Measurements from ENCODE around the gene UNC93A.
"Not testable (repeated sequence)": the region's sequence is repeated elsewhere in the genome, so short reads cannot be mapped to it uniquely, and the experiment has no call there.

UNC93A gene

DNA sequence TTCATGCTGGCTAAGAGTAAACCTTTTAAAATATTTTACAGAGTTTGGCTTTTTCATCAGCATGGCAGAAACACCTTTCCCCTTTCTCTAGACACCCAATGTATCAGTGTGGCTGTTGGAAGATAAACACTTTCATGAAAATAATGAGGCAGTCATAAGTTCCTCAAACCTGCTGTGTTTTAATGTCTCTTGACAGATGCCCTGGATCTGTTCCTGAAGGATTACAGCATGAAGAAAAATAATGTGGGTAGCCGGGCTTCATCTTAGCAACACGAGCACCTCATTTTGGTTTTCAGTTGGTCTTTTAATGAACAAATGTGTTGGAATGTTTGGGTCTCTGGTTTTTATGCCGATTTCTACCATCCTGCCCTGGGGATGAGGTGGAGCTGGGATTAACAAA is 45.5 kb upstream of the UNC93A start:
- Histone ChIP-seq H3K9me3 (ENCODE audit: control extremely low read depth in 1 of 5, control insufficient read depth in 4 of 5, insufficient read depth in 2 of 5, low read depth in 1 of 5, low read length in 4 of 5) (no peaks in the 10 kb centered on the region), H3K4me3 (ENCODE audit: control insufficient read depth in 1 of 7, extremely low read depth in 1 of 7, insufficient read depth in 4 of 7, low read depth in 2 of 7, low read length in 6 of 7) (no peak overlapping the region), H3K36me3 (ENCODE audit: control insufficient read depth in 4 of 4, insufficient read depth in 4 of 4, low read length in 3 of 4) (no peaks in the 10 kb centered on the region), H3K27ac (ENCODE audit: insufficient read depth in 1 of 2, low read depth in 1 of 2, low read length in 2 of 2, poor library complexity in 1 of 2, severe bottlenecking in 2 of 2) (no peak overlapping the region), H3K4me1 (ENCODE audit: control extremely low read depth in 1 of 4, control insufficient read depth in 4 of 4, insufficient read depth in 4 of 4, low read length in 3 of 4) (no peaks in the 10 kb centered on the region), H3K27me3 (replicated peaks in 2 of 5; ENCODE audit: control insufficient read depth in 4 of 5, insufficient read depth in 5 of 5, low read length in 4 of 5) (peaks cover 0 to 21% (median 9%) of the 10 kb centered on the region in 5 experiments)
- POLR2A ChIA-PET: no interaction called here
- 96% methylated on average over 3 of the region's 3 CpGs for WGBS (ENCODE audit: insufficient coverage)
- no peak for DNase-seq
- CTCF ChIA-PET: no interaction called here

DNA sequence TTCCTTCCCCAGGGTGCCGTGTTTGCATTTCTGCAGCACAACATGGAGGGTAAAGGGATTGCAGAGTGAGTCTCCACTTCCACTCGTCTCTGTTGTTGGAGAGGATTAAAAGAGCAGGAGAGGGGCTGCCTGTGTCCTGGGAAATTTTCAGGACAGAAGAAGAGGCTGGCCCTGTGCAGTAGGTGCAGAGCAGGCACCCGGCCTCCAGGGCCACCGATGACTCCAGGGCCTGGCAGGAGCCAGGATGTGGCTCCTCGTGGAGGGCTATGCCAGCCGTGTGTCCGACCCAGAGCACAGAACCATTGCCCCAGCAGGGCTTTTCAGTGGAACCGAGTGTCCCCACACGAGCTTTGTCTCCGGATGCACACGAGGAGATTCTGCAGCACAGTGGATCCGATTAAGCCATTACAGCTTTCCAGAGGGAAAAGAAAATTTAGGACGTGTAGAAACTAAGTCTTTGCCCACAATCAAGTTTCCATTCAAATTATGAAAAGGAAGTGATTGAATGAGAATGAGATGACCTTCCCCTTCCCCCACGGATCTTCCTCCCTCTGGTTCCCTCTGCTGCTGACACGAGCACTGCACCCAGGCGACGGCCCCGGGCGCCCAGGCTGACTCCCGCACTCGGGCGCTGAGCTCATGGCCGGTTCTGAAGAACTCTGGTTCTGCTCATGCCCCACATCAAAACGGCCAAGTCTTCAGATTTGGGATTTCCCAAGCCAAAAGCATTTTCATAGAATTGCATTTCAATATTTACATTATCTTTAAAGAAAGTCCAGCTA is 43.1 kb upstream of the UNC93A start:
- H3K4me3 ChIP-seq (ENCODE audit: control insufficient read depth in 1 of 7, extremely low read depth in 1 of 7, insufficient read depth in 4 of 7, low read depth in 2 of 7, low read length in 6 of 7): no peak overlapping the region
- CTCF ChIA-PET: interaction anchor here (1.1 to 1.8 kb wide), 2 partner anchors 13 to 37 kb away, joined by 3 to 4 read pairs; no protein-coding TSS in a partner anchor
- no peaks in the 10 kb centered on the region for H3K4me1 ChIP-seq (ENCODE audit: control extremely low read depth in 1 of 4, control insufficient read depth in 4 of 4, insufficient read depth in 4 of 4, low read length in 3 of 4)
- POLR2A ChIA-PET: no interaction called here
- H3K36me3 ChIP-seq (ENCODE audit: control insufficient read depth in 4 of 4, insufficient read depth in 4 of 4, low read length in 3 of 4): no peaks in the 10 kb centered on the region
- no peak for DNase-seq
- H3K27me3 ChIP-seq (replicated peaks in 2 of 5; ENCODE audit: control insufficient read depth in 4 of 5, insufficient read depth in 5 of 5, low read length in 4 of 5): peaks cover 0 to 14% (median 9%) of the 10 kb centered on the region in 5 experiments
- H3K9me3 ChIP-seq (ENCODE audit: control extremely low read depth in 1 of 5, control insufficient read depth in 4 of 5, insufficient read depth in 2 of 5, low read depth in 1 of 5, low read length in 4 of 5): peaks cover 0 to 3% (median 0%) of the 10 kb centered on the region in 5 experiments
- no peak overlapping the region for H3K27ac ChIP-seq (ENCODE audit: insufficient read depth in 1 of 2, low read depth in 1 of 2, low read length in 2 of 2, poor library complexity in 1 of 2, severe bottlenecking in 2 of 2)
- WGBS (ENCODE audit: insufficient coverage): 78% methylated on average over 18 of the region's 24 CpGs

DNA sequence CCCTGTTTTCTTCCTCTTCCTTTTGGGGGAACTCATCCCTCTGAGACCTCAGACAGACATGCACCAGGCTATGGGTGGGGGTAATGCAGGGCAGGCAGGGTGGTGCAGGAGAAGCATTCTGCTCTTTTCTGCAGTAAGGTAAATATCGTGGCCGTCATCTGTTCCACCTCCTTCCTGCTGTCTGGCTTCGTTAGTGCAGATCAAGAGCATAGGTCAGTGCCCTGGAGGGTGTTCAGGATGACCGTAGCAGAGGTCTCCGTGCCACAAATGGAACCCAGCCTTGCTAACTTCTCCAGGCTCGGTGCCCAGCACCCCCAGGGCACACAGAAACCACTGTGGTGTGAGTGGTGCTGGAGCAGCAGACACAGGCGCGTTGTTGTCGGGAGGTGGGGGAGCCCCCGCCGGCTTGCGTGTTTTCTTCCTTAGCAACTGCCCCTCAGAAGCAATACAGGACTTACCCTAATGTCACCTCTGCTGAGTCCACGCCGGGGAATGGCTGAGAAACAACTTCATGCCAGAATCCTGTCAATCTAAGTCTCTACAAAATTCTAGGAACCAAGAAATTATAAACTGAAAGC is 42.1 kb upstream of the UNC93A start:
- H3K4me1 ChIP-seq (ENCODE audit: control extremely low read depth in 1 of 4, control insufficient read depth in 4 of 4, insufficient read depth in 4 of 4, low read length in 3 of 4); POLR2A ChIA-PET; CTCF ChIA-PET; H3K36me3 ChIP-seq (ENCODE audit: control insufficient read depth in 4 of 4, insufficient read depth in 4 of 4, low read length in 3 of 4); H3K4me3 ChIP-seq (ENCODE audit: control insufficient read depth in 1 of 7, extremely low read depth in 1 of 7, insufficient read depth in 4 of 7, low read depth in 2 of 7, low read length in 6 of 7); H3K27ac ChIP-seq (ENCODE audit: insufficient read depth in 1 of 2, low read depth in 1 of 2, low read length in 2 of 2, poor library complexity in 1 of 2, severe bottlenecking in 2 of 2); DNase-seq; H3K9me3 ChIP-seq (ENCODE audit: control extremely low read depth in 1 of 5, control insufficient read depth in 4 of 5, insufficient read depth in 2 of 5, low read depth in 1 of 5, low read length in 4 of 5): not testable (repeated sequence)
- H3K27me3 ChIP-seq (replicated peaks in 2 of 5; ENCODE audit: control insufficient read depth in 4 of 5, insufficient read depth in 5 of 5, low read length in 4 of 5): peaks cover 0 to 14% (median 9%) of the 10 kb centered on the region in 5 experiments
- WGBS (ENCODE audit: insufficient coverage): 78% methylated on average over 7 of the region's 14 CpGs

DNA sequence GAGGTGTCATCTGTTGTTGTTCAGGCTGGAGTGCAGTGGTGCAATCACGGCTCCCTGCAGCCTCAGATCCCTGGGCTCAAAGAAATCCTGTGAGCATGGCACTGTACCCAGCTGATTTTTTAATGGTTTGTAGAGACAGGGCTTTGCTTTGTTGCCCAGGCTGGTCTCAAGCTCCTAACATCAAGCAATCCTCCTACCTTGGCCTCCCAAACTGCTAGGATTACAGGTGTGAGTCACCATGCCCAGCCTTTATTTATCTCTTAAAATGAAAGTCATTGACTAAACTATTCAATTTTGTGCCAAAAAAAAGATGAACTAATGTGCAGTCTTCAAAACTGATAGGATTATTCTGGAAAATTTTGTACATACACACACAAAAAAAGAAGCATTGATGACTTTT is 38.8 kb upstream of the UNC93A start:
- DNase-seq: no peak
- H3K36me3 ChIP-seq (ENCODE audit: control insufficient read depth in 4 of 4, insufficient read depth in 4 of 4, low read length in 3 of 4): no peaks in the 10 kb centered on the region
- no peak overlapping the region for H3K4me3 ChIP-seq (ENCODE audit: control insufficient read depth in 1 of 7, extremely low read depth in 1 of 7, insufficient read depth in 4 of 7, low read depth in 2 of 7, low read length in 6 of 7)
- H3K4me1 ChIP-seq (ENCODE audit: control extremely low read depth in 1 of 4, control insufficient read depth in 4 of 4, insufficient read depth in 4 of 4, low read length in 3 of 4): no peaks in the 10 kb centered on the region
- CTCF ChIA-PET: no interaction called here
- H3K27ac ChIP-seq (ENCODE audit: insufficient read depth in 1 of 2, low read depth in 1 of 2, low read length in 2 of 2, poor library complexity in 1 of 2, severe bottlenecking in 2 of 2): no peak overlapping the region
- peaks cover 0 to 10% (median 3%) of the 10 kb centered on the region in 5 experiments for H3K27me3 ChIP-seq (replicated peaks in 2 of 5; ENCODE audit: control insufficient read depth in 4 of 5, insufficient read depth in 5 of 5, low read length in 4 of 5)
- WGBS (ENCODE audit: insufficient coverage): 100% methylated on average over 1 of the region's 1 CpG
- peaks cover 0 to 10% (median 3%) of the 10 kb centered on the region in 5 experiments for H3K9me3 ChIP-seq (ENCODE audit: control extremely low read depth in 1 of 5, control insufficient read depth in 4 of 5, insufficient read depth in 2 of 5, low read depth in 1 of 5, low read length in 4 of 5)
- POLR2A ChIA-PET: no interaction called here

DNA sequence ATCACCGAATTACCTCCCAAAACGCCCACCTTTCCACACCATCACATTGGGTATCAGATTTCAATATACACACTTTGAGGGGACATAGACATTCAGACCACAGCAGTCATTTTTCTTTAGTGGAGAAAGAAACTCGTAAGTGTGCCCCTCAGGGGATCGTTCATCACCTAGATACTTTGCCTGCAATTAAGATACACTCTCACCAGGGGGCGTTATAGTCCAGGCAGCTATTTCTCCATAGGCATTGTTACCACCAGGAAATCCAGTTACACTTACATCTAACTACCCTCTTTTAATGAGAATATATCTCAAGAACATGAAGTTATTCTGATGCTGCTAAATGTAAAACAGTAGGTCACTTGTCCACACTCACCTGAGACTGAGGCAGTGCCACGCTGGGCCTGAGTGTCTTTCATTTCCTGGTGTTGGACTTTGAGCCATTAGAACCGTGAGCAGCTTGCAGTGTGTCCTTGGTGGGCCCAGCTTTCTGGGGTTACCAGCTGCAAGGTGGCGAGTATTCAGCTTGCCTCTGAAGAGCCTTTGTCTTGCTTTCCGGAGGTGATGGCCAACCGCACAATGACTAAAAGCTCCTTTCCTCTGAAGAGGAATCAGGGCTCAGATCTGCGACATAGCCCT is 35.1 kb upstream of the UNC93A start:
- H3K4me1 ChIP-seq (ENCODE audit: control extremely low read depth in 1 of 4, control insufficient read depth in 4 of 4, insufficient read depth in 4 of 4, low read length in 3 of 4): no peaks in the 10 kb centered on the region
- no peak overlapping the region for H3K27ac ChIP-seq (ENCODE audit: insufficient read depth in 1 of 2, low read depth in 1 of 2, low read length in 2 of 2, poor library complexity in 1 of 2, severe bottlenecking in 2 of 2)
- H3K9me3 ChIP-seq (ENCODE audit: control extremely low read depth in 1 of 5, control insufficient read depth in 4 of 5, insufficient read depth in 2 of 5, low read depth in 1 of 5, low read length in 4 of 5): peaks cover 0 to 10% (median 3%) of the 10 kb centered on the region in 5 experiments
- POLR2A ChIA-PET: no interaction called here
- no peak for DNase-seq
- no peaks in the 10 kb centered on the region for H3K36me3 ChIP-seq (ENCODE audit: control insufficient read depth in 4 of 4, insufficient read depth in 4 of 4, low read length in 3 of 4)
- CTCF ChIA-PET: interaction anchor here (1.5 kb wide), 1 partner anchor 9 kb away, joined by 4 read pairs; no protein-coding TSS in a partner anchor
- no peak overlapping the region for H3K4me3 ChIP-seq (ENCODE audit: control insufficient read depth in 1 of 7, extremely low read depth in 1 of 7, insufficient read depth in 4 of 7, low read depth in 2 of 7, low read length in 6 of 7)
- H3K27me3 ChIP-seq (replicated peaks in 2 of 5; ENCODE audit: control insufficient read depth in 4 of 5, insufficient read depth in 5 of 5, low read length in 4 of 5): peaks cover 0 to 6% (median 2%) of the 10 kb centered on the region in 5 experiments
- WGBS (ENCODE audit: insufficient coverage): 97% methylated on average over 10 of the region's 11 CpGs

DNA sequence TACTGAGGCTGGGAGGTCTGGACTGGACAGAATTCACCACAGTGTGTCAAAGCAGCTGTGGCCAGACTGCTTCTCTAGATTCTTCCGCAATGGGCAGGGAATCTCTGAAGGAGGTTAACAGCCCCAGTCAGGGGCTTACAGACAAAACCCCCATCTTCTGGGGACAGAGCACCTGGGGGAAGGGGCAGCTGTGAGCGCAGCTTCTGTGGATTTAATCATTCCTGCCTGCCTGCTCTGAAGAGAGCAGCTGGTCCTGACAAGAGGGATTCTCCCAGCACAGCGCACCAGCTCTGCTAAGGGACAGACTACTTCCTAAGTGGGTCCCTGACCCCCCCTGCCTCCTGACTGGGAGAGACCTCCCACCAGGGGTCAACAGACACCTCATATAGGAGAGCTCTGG is 32.5 kb upstream of the UNC93A start:
- DNase-seq: no peak
- Histone ChIP-seq H3K9me3 (ENCODE audit: control extremely low read depth in 1 of 5, control insufficient read depth in 4 of 5, insufficient read depth in 2 of 5, low read depth in 1 of 5, low read length in 4 of 5) (peaks cover 0 to 7% (median 0%) of the 10 kb centered on the region in 5 experiments), H3K27ac (ENCODE audit: insufficient read depth in 1 of 2, low read depth in 1 of 2, low read length in 2 of 2, poor library complexity in 1 of 2, severe bottlenecking in 2 of 2) (no peak overlapping the region), H3K36me3 (ENCODE audit: control insufficient read depth in 4 of 4, insufficient read depth in 4 of 4, low read length in 3 of 4) (no peaks in the 10 kb centered on the region), H3K4me1 (ENCODE audit: control extremely low read depth in 1 of 4, control insufficient read depth in 4 of 4, insufficient read depth in 4 of 4, low read length in 3 of 4) (no peaks in the 10 kb centered on the region), H3K27me3 (replicated peaks in 2 of 5; ENCODE audit: control insufficient read depth in 4 of 5, insufficient read depth in 5 of 5, low read length in 4 of 5) (peaks cover 0 to 6% (median 2%) of the 10 kb centered on the region in 5 experiments), H3K4me3 (ENCODE audit: control insufficient read depth in 1 of 7, extremely low read depth in 1 of 7, insufficient read depth in 4 of 7, low read depth in 2 of 7, low read length in 6 of 7) (no peak overlapping the region)
- ChIA-PET POLR2A (no interaction called here), CTCF (interaction anchor here (0.6 kb wide), 1 partner anchor 15 kb away, joined by 3 read pairs; no protein-coding TSS in a partner anchor)
- WGBS (ENCODE audit: insufficient coverage): 92% methylated on average over 3 of the region's 3 CpGs
